ENCODE data around the gene PLEKHF1. TPM values are rescaled to one million over a fixed set of nuclear protein-coding genes. Genes with fewer than 3 reads are reported as not detected.

PLEKHF1 gene
- total RNA-seq, 1 experiment from 2014 or later: 5.5 TPM

- no peaks in the 10 kb centered on the region for H3K79me2 ChIP-seq (ENCODE audit: insufficient read depth, low read length)
- RAD21 ChIA-PET (ENCODE audit: low non-redundant PET in 1 of 2, low total read pairs in 2 of 2, uncharacterized antibody in 2 of 2, unreplicated experiment in 2 of 2): no interaction called here
Observed at GRCh38 chr19:29704562-29705558, 39.6 kb downstream of the PLEKHF1 start.

More at GRCh38 chr19:29704562-29705558, 39.6 kb downstream of the PLEKHF1 start:
- BruUV-seq (replicated peaks): no TSS peak
- Histone ChIP-seq H3K4me3 (replicated peaks in 1 of 2; ENCODE audit: low read depth in 1 of 2, low read length in 2 of 2) (no peak overlapping the region), H3K9ac (ENCODE audit: low read length) (no peak overlapping the region), H3K27me3 (ENCODE audit: insufficient read depth, low read length) (no peaks in the 10 kb centered on the region), H3K9me3 (ENCODE audit: control insufficient read depth in 1 of 2, insufficient read depth in 1 of 2, low read depth in 1 of 2, low read length in 2 of 2) (no peaks in the 10 kb centered on the region), H3K4me2 (ENCODE audit: low read length) (no peak overlapping the region), H3K36me3 (ENCODE audit: control insufficient read depth in 1 of 2, insufficient read depth in 2 of 2, low read length in 2 of 2) (no peaks in the 10 kb centered on the region), H3K9me2 (ENCODE audit: insufficient read depth) (no peaks in the 10 kb centered on the region), H2AFZ (ENCODE audit: low read depth, low read length, poor library complexity, severe bottlenecking) (no peak overlapping the region), H3K4me1 (ENCODE audit: control insufficient read depth in 1 of 2, insufficient read depth in 2 of 2, low read length in 2 of 2) (no peaks in the 10 kb centered on the region), H3K27ac (ENCODE audit: low read depth, low read length) (no peak overlapping the region), H4K20me1 (ENCODE audit: insufficient read depth) (no peaks in the 10 kb centered on the region)
- CTCF ChIA-PET: no interaction called here
- no peak for TF ChIP-seq SIN3A (IDR thresholded peaks at IDR 0.05; ENCODE audit: low read depth)
- no peak for TF ChIP-seq ZFX (IDR thresholded peaks at IDR 0.05)
- TF ChIP-seq, protein P1, sequence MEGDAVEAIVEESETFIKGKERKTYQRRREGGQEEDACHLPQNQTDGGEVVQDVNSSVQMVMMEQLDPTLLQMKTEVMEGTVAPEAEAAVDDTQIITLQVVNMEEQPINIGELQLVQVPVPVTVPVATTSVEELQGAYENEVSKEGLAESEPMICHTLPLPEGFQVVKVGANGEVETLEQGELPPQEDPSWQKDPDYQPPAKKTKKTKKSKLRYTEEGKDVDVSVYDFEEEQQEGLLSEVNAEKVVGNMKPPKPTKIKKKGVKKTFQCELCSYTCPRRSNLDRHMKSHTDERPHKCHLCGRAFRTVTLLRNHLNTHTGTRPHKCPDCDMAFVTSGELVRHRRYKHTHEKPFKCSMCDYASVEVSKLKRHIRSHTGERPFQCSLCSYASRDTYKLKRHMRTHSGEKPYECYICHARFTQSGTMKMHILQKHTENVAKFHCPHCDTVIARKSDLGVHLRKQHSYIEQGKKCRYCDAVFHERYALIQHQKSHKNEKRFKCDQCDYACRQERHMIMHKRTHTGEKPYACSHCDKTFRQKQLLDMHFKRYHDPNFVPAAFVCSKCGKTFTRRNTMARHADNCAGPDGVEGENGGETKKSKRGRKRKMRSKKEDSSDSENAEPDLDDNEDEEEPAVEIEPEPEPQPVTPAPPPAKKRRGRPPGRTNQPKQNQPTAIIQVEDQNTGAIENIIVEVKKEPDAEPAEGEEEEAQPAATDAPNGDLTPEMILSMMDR (IDR thresholded peaks at IDR 0.05 in 2 of 3, conservative IDR thresholded peaks at IDR 0.05 in 1 of 3; ENCODE audit: borderline replicate concordance in 1 of 3, insufficient read depth in 1 of 3, low read depth in 2 of 3, low read length in 2 of 3): no peak
- TF ChIP-seq YY1 (IDR thresholded peaks at IDR 0.05; ENCODE audit: extremely low read depth, insufficient replicate concordance, low read depth, low read length): no peak
- no peak for TF ChIP-seq TCF7L2 (IDR thresholded peaks at IDR 0.05; ENCODE audit: borderline replicate concordance, extremely low read depth, insufficient read depth, insufficient read length)
- TF ChIP-seq ZNF274 (IDR thresholded peaks at IDR 0.05; ENCODE audit: low read depth, low read length): no peak
- TF ChIP-seq, protein P2, sequence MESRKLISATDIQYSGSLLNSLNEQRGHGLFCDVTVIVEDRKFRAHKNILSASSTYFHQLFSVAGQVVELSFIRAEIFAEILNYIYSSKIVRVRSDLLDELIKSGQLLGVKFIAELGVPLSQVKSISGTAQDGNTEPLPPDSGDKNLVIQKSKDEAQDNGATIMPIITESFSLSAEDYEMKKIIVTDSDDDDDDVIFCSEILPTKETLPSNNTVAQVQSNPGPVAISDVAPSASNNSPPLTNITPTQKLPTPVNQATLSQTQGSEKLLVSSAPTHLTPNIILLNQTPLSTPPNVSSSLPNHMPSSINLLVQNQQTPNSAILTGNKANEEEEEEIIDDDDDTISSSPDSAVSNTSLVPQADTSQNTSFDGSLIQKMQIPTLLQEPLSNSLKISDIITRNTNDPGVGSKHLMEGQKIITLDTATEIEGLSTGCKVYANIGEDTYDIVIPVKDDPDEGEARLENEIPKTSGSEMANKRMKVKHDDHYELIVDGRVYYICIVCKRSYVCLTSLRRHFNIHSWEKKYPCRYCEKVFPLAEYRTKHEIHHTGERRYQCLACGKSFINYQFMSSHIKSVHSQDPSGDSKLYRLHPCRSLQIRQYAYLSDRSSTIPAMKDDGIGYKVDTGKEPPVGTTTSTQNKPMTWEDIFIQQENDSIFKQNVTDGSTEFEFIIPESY (IDR thresholded peaks at IDR 0.05; ENCODE audit: extremely low read depth, insufficient replicate concordance, low read length): no peak
- no peak for TF ChIP-seq POLR2A (IDR thresholded peaks at IDR 0.05; ENCODE audit: borderline replicate concordance, extremely low read depth, insufficient read depth, insufficient read length)
- TF ChIP-seq, protein P3, sequence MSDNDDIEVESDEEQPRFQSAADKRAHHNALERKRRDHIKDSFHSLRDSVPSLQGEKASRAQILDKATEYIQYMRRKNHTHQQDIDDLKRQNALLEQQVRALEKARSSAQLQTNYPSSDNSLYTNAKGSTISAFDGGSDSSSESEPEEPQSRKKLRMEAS (IDR thresholded peaks at IDR 0.05): no peak
- no peak for TF ChIP-seq JUND (IDR thresholded peaks at IDR 0.05)
- TF ChIP-seq, protein P4, sequence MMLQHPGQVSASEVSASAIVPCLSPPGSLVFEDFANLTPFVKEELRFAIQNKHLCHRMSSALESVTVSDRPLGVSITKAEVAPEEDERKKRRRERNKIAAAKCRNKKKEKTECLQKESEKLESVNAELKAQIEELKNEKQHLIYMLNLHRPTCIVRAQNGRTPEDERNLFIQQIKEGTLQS (IDR thresholded peaks at IDR 0.05): no peak
- TF ChIP-seq CEBPB (IDR thresholded peaks at IDR 0.05; ENCODE audit: low read depth): no peak
- DNase-seq (ENCODE audit: low read depth, low spot score) (no peak), ATAC-seq (no peak)
- POLR2A ChIA-PET: no interaction called here
- intact Hi-C loops (cut with micrococcal nuclease): no loop called here
